Glomerular endothelial cell (primary cell): Measurements from ENCODE around the gene PRR5. TPM values are rescaled to one million over a fixed set of nuclear protein-coding genes. Genes with fewer than 3 reads are reported as not detected.

Experiments used
- DNase-seq: peaks from one replicate; pipeline ENCODE4 v3.0.0-alpha.2; 2011; ENCODE audit warnings: low read depth, low spot score; ENCODE audit errors: extremely low read depth
- total RNA-seq: library from RNA; depleted of rRNA; stranded (reverse); fragments of >200 nt; gene quantifications from 2 replicates; pipeline ENCODE4 v1.2.3, GENCODE V29; 2015

PRR5 gene
- total RNA-seq, 1 donor from 2014 or later = 25.4 TPM

- DNase-seq = no peak
Observed at GRCh38 chr22:44752285-44753188, 50.5 kb downstream of the PRR5 start, which contains the start of gene ARHGAP8. Gene ARHGAP8, plus strand, starts transcription at chr22:44752575. Its CDS starts 33,953 bp downstream, at chr22:44786528.

DNA sequence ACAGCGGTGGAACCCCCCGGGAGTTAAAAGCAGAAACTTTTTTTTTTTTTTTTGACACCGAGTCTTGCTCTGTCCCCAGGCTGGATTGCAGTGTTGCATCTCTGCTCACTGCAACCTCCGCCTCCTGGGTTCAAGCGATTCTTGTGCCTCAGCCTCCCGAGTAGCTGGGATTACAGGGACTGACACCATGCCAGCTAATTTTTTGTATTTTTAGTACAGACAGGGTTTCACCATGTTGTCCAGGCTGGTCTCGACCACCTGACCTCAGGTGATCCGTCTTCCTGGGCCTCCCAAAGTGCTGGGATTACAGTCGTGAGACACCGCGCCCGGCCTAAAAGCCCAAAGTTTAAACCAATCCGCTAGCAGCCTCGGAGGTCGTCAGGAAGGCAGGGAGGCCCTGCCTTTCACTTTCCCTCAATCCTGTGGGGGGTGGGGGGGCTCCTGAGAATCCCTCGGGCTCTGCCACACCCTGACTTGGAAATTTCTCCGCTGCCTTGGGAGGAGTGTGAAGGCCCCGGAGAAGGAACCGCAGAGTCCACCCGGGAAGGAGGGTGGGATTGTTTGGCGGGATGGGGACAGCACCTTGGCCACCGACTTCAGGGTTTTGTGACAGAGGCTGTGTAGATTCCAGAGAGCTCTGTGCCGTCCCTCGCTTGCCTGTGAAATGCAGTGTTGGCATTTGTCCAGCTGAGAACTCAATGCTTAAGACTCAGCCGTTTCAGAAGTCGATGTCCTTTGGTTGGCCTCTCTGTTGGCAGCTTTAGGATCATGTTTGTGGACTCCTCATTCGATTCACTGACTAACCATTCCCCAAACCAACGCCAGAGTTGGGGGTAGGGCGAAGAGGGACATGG, 51.4 kb downstream of the PRR5 start:
- DNase-seq = no peak

- no peak for DNase-seq
Observed at GRCh38 chr22:44754998-44755397, 53.0 kb downstream of the PRR5 start.

- no peak for DNase-seq
Observed at GRCh38 chr22:44755417-44755816, 53.4 kb downstream of the PRR5 start.

DNA sequence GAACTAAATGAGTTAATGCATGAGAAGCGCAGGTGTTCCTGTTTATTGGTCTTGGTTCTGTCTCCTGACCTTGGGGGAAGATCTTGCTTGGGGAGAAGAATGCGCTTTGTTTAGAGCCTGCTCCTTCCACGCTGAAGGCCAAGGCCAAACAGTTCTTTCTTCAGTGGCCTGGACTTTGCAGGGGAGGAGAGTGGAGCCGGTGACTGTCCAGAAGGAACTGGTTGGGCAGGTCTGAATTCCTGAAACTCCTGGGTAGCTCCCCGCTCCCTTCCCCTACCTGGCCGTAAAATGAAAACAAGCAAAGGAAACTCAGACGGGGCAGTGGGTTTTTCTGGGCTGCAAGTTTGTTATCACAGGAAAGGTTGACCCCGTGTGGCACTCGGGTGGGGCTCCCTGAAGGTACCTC, 54.0 kb downstream of the PRR5 start:
- DNase-seq = no peak

GRCh38 chr22:44758344-44758973, 56.5 kb downstream of the PRR5 start:
- DNase-seq = no peak

DNA sequence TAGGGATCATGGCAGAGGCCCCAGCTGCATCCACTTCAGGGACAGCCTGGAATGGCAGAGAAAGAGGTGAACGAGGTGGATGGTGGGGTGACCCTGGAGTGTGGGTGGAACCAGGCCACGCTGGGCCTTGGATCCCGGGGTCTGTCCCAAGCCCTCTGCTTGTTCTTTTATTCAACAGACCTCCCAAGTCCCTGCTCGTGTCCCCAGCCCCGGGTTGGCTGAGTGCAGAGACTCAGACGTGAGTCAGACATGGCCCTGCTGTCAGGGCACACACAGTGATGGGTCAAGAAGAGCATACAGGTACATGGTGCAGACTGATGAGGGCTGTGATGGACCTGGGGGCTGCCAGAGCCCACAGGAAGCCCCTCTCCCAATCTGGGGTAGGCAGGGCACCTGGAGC, 57.0 kb downstream of the PRR5 start:
- DNase-seq = no peak

DNA sequence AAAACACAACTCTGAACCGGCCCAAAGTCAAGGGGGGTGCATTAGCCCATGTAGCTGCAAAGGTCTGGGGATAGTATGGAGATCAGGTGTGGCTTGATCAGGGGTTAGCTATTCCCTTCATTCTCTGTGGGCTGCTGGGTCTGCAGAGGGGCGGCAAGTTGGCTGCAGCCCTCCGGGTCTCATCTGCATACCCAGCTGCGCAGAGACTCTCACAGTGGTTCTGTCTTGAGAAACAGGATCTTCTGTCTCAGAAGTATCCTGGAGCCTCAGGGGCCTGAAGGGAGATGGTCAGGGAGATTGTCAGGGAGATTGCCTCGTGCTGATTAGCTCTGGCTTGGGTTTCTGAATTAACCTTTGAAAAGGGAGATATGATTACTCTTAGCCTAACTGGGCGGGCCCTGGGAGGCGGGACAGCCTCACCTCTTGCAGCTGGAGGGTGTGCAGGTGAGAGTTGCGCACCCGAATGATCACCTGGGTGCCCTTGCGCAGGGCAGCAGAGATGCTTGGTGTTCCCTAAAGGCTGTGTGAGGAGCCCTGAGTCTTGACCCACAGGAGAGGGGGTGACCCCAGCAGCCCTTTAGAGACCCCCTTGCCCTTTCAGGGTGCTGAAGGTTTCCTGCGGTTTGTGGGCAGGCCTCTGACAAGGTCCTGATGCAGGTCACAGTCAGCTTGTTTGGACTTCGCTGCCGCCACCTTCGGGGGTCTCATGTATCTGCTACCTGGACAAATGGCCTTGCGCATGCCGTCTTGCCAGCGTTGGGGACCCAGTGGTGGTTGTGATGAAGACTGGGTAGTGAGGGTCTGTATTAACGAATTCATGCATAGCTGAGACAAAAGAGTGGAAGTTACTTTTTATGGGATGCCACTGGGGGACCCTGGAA, 57.7 kb downstream of the PRR5 start:
- no peak for DNase-seq

- no peak for DNase-seq
Observed at GRCh38 chr22:44760476-44760875, 58.5 kb downstream of the PRR5 start.

- DNase-seq = no peak
Observed at GRCh38 chr22:44761025-44761424, 59.0 kb downstream of the PRR5 start.

DNA sequence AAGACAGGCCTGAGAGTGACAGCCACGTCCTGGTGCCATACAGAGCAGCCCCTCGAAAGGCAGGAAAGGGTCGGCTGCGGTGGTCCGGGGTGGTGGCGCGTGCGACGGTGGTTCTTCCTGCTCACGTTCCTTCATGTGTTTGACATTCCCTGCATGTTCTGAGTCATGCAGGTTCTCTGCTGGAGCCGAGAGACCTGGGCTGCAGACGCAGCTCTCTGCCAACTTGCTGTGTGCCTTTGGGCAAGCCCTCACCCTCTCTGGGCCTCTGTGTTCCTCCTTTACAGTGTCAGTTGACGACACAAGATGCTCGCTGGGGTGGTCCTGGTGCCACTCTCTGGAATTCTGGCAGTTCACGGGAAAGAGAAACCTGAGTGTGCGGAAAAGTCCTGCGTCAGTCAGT, 62.4 kb downstream of the PRR5 start:
- DNase-seq = no peak

- no peak for DNase-seq
Observed at GRCh38 chr22:44764974-44765373, 63.0 kb downstream of the PRR5 start.

DNA sequence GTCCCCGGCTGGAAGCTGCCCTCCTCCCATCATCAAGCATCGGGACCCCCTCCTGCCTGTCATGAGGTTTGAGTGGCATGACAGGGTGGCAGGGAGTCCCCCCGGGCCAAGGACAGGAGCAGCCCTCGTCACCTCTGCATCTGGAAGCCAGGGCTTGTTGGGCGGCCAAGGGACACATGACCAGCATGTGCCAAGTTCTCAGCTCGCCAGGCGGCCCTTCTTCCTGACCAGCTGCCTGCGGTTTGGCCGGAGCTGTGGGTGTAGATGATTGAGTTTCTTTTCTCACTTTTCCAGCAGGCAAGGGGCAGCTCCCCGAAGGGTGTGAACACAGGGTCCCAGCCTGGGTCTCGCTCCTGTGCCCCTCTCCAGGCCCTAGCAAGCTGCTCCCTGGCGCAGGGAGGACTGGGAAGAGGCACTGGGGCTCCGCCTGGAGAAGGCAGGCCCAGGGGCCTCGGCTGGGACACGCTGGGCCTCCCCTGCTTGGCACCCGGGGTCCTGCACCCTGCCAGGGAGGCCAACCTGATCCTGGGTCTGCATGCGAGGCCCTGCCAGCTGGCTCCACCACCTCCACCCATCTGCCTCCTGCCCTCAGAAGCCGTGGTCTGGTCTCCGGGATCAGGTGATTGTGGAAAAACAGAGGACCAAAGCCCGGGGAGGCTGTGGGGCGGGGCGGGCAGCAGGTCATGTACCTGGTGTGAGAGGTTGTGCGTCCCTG, 63.7 kb downstream of the PRR5 start:
- no peak for DNase-seq

DNA sequence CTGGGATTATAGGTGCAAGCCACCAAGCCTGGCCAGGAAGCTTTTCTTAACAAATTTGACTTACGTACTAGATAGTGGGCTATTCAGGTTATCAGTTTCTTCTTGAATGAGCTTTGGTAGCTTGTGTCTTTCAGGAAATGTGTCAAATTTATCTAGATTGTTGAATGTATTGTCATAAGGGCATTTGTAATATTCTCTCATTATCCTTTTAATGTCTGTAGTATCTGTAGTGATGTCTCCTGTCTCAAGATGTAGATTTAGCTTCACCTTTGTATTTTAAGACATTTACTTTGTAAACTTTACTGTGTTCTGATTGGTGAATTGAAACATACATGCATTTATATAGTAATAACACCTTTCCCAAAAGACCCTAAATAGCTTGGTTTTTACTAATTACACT, 71.1 kb downstream of the PRR5 start:
- DNase-seq = no peak

DNA sequence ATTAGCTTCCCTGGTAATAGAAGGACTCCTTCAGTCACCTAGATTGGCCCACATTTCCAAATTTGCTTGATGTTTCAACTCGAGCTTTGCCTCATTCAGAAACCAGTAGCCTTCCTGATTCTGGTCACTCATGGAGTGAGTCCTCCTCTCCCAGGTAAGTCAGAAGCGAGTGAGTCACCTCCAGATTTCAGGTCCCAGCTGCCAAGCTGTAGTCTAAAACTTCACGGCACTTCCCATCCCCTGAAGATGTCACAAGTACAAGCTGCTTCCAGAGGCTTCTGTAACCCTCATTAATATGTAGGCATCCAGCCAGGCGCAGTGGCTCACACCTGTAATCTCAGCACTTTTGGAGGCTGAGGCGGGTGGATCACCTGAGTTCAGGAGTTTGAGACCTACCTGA, 73.9 kb downstream of the PRR5 start:
- DNase-seq = no peak

- DNase-seq = no peak
Observed at GRCh38 chr22:44776605-44777363, 74.8 kb downstream of the PRR5 start.

- no peak for DNase-seq
Observed at GRCh38 chr22:44777364-44777755, 75.4 kb downstream of the PRR5 start.

- DNase-seq = no peak
Observed at GRCh38 chr22:44780876-44781449, 79.0 kb downstream of the PRR5 start.
